GM18498 (cell line): ENCODE results near the gene ISLR.

Experiments used
- ATAC-seq: cut with Tn5 transposase; IDR thresholded peaks from one replicate; pipeline ENCODE4 v1.9.1; 2021; ENCODE audit warnings: mild to moderate bottlenecking, moderate library complexity; ENCODE audit not compliant: unreplicated experiment

Gene ISLR, protein sequence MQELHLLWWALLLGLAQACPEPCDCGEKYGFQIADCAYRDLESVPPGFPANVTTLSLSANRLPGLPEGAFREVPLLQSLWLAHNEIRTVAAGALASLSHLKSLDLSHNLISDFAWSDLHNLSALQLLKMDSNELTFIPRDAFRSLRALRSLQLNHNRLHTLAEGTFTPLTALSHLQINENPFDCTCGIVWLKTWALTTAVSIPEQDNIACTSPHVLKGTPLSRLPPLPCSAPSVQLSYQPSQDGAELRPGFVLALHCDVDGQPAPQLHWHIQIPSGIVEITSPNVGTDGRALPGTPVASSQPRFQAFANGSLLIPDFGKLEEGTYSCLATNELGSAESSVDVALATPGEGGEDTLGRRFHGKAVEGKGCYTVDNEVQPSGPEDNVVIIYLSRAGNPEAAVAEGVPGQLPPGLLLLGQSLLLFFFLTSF

GRCh38 chr15:74173380-74174218 lies at the start of gene ISLR:
ISLR (plus strand) TSS chr15:74173710; CDS start chr15:74174859, 1,149 bp downstream.
- no peak for ATAC-seq

- no peak for ATAC-seq
Measured at GRCh38 chr15:74124196-74124595, 49.3 kb upstream of the ISLR start.

DNA sequence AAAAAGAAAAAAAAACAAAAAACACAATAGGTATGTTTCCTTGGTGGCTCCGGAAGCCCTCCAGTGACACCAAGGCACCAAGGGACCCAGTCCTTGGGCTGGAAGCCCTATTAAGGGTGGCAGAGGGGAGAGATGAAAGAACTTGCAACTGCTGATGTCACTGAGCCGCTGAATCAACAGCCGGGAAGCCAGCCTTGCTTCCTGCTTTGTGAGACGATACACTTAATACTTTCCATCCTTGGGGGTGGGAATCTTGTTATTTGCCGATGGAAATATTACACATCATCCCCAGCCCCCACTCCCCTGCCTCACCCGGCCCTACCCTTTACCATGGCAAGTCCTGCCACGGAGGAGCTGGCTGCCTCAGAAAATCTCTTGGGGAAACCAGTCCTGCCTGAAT lies 48.8 kb upstream of the ISLR start:
- ATAC-seq, result no peak

GRCh38 chr15:74127255-74127953 lies 46.1 kb upstream of the ISLR start:
- ATAC-seq, result no peak

- ATAC-seq, result no peak
Measured at GRCh38 chr15:74127954-74128784, 45.3 kb upstream of the ISLR start.

DNA sequence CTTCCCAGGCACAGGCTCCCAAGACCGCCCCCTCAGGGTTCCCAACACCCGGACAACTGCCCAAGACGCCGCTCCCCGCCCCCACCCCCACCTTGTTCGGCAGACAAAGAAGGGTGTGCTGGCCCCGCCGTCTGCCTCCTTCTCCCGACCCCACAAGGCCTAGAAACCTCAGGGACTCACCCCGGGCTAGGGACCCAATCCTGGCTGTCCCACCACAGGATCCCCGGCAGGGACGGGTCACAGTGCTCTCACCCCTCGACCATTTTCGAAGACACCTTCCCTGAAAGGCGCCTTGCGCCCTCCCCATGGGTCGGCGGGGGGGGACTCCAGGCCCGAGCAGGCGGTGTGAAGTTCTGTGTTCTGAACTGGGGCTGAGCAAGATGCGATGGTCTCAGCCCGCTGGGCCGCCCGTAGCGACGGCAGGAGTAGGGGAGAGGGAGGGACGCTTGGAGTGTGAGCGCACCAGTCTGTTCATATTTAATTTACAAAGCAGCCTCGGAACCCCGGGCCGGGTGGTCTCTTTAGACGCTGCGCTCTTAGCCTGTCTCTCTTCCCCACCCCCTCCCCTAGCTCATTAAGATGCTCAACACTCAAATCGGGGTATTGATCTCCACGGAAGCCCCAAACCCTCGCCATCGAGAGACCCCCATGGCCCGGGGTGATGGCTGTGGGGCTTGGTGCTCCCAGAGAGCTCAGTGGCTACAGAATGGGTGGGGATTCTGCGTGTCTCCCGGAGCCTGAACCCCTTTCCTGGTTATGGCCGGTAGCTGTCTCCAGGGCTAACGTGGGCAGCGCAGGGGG lies 44.5 kb upstream of the ISLR start:
- no peak for ATAC-seq

DNA sequence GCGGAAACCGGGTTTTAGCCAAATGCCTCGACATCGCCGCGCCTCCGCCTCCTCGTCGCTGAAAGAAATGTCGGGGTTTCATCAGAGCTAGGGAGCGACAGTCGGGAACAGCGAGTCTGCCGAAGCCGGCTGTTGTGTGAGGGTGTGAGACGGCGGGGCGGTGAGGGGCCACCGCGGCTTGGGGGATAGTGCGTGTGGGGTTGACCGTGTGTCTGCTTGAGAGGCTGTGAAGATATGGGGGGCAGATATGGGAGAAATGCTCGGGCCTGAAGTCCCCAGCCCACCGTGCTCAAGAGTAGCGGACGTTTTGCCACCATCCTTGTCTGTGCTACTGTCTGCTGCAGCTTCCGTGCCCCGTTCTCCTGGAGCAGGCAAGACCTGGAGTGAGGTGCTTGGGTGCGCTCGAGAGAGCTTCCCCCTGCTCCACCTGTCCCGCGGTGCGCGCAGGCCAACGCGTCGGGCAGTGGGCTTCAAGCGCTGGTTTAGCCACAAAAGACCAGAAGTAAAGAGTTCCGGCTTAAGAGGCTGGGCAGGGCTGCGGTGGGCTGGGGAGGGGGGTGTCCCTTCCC lies 43.8 kb upstream of the ISLR start:
- no peak for ATAC-seq

- ATAC-seq, result no peak
Measured at GRCh38 chr15:74130155-74130848, 43.2 kb upstream of the ISLR start, which contains the start of gene ISLR2. ISLR2 (plus strand) TSS chr15:74130586; CDS start chr15:74132755, 2,169 bp downstream.

DNA sequence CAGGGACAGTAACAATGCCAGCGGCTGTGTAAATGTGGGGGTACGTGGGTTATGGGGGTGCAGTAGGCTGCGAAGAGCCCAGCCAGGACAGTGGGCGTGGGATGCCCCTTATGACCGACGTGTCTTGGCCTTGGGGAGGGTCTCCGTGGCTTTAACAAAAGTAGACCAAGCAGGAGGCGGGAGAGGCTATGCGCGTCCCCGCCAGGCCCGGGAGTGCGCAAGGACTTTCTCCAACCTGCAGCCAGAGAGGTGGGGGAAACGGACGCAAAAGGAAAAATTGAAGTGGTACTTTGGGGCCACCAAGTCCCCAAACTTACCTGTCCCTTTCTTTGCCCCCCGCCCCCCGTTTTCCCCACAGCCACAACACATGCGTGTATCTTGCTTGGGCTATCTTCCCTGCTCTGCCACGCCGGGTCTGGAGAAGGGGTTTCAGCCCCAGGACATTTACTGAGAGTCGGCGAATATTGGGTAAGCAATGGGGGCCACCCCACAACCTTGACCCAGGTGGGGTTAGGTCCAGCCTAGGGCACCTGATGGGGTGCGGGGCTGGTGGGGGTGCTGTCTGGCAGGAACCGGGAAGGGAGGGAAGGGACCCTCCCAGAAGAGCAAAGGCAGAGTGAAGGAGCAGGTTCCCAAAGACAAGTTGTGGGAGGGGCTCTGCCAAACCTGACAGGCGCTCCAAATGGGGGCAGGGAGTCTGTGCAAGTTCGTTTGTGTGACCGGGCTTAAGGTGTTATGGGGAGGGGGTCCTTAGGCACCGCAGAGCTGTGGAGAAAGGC lies 42.5 kb upstream of the ISLR start:
- no peak for ATAC-seq

DNA sequence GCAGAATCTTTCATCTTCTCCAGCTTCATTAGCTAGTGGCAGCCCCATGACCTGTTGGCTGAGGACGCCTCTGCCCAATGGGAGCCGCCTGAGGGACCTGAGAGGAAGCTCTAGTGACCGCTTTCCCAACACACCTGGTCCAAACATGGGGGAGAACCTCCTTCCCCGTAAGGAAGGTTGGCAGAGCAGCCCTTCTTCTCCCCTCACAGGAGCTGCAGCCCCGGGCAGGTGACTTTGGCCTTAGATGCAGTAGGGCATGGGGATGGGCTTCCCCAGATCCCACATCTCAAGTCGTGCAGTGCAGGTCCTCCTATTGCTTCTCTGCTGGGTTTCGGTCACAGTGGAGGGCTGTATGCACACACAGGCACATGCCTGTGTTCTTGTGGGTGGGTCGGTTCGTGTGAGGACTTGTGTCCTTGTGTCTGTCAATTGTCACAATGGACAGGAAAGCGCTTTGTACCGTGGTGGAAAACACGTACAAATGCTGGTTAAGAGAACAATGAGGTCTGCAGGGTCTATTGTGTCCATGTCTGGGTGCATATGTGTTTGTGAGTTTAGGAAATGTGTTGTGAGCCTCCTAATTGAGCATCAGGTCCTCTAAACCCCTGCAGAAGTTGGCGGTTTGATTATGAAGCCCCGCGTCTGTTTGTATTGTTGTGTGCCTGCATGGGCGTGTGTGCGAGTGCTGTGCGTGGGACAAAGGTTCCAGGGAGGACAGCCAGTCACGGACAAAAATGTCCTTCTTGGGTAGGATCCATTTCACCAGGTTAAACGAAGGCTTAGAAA lies 41.7 kb upstream of the ISLR start:
- no peak for ATAC-seq

DNA sequence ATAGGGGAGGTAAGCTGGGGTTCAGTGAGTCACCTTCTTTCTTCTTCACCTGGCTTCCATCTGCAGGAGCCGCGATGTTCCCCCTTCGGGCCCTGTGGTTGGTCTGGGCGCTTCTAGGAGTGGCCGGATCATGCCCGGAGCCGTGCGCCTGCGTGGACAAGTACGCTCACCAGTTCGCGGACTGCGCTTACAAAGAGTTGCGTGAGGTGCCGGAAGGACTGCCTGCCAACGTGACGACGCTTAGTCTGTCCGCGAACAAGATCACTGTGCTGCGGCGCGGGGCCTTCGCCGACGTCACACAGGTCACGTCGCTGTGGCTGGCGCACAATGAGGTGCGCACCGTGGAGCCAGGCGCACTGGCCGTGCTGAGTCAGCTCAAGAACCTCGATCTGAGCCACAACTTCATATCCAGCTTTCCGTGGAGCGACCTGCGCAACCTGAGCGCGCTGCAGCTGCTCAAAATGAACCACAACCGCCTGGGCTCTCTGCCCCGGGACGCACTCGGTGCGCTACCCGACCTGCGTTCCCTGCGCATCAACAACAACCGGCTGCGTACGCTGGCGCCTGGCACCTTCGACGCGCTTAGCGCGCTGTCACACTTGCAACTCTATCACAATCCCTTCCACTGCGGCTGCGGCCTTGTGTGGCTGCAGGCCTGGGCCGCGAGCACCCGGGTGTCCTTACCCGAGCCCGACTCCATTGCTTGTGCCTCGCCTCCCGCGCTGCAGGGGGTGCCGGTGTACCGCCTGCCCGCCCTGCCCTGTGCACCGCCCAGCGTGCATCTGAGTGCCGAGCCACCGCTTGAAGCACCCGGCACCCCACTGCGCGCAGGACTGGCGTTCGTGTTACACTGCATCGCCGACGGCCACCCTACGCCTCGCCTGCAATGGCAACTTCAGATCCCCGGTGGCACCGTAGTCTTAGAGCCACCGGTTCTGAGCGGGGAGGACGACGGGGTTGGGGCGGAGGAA lies 40.5 kb upstream of the ISLR start:
- ATAC-seq, result no peak

DNA sequence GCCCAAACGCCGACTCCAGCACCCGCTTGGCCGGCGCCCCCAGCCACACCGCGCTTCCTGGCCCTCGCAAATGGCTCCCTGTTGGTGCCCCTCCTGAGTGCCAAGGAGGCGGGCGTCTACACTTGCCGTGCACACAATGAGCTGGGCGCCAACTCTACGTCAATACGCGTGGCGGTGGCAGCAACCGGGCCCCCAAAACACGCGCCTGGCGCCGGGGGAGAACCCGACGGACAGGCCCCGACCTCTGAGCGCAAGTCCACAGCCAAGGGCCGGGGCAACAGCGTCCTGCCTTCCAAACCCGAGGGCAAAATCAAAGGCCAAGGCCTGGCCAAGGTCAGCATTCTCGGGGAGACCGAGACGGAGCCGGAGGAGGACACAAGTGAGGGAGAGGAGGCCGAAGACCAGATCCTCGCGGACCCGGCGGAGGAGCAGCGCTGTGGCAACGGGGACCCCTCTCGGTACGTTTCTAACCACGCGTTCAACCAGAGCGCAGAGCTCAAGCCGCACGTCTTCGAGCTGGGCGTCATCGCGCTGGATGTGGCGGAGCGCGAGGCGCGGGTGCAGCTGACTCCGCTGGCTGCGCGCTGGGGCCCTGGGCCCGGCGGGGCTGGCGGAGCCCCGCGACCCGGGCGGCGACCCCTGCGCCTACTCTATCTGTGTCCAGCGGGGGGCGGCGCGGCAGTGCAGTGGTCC lies 39.7 kb upstream of the ISLR start:
- no peak for ATAC-seq

GRCh38 chr15:74134387-74135027 lies 39.0 kb upstream of the ISLR start:
- no peak for ATAC-seq

- no peak for ATAC-seq
Measured at GRCh38 chr15:74135041-74135565, 38.4 kb upstream of the ISLR start.

- ATAC-seq, result no peak
Measured at GRCh38 chr15:74136540-74136813, 37.0 kb upstream of the ISLR start.
